HG03432 (cell line): ENCODE results near the gene SOX6.
"Not testable (repeated sequence)": the region's sequence is repeated elsewhere in the genome, so short reads cannot be mapped to it uniquely, and the experiment has no call there.

Source experiments
- ATAC-seq: cut with Tn5 transposase; IDR thresholded peaks from one replicate; pipeline ENCODE4 v1.9.1; 2021; ENCODE audit warnings: mild to moderate bottlenecking, moderate library complexity; ENCODE audit not compliant: unreplicated experiment

SOX6 gene

GRCh38 chr11:16155448-16155847 lies 200.9 kb downstream of the SOX6 start:
- no peak for ATAC-seq

GRCh38 chr11:16154715-16155396 lies 201.5 kb downstream of the SOX6 start:
- no peak for ATAC-seq

GRCh38 chr11:16153951-16154350 lies 202.4 kb downstream of the SOX6 start:
- no peak for ATAC-seq

- ATAC-seq = no peak
These were observed 205.2 kb downstream of the SOX6 start for GRCh38 chr11:16151138-16151537.

GRCh38 chr11:16149476-16149875 lies 206.9 kb downstream of the SOX6 start:
- no peak for ATAC-seq

GRCh38 chr11:16148301-16148931 lies 207.9 kb downstream of the SOX6 start:
- ATAC-seq = no peak

GRCh38 chr11:16146980-16147379 lies 209.4 kb downstream of the SOX6 start:
- not testable (repeated sequence) for ATAC-seq

- ATAC-seq = not testable (repeated sequence)
These were observed 214.7 kb downstream of the SOX6 start for GRCh38 chr11:16141614-16142013.

GRCh38 chr11:16141162-16141561 lies 215.2 kb downstream of the SOX6 start:
- not testable (repeated sequence) for ATAC-seq

GRCh38 chr11:16136792-16137390 lies 219.5 kb downstream of the SOX6 start:
- ATAC-seq = no peak

GRCh38 chr11:16133867-16134266 lies 222.5 kb downstream of the SOX6 start:
- no peak for ATAC-seq

GRCh38 chr11:16127732-16128131 lies 228.6 kb downstream of the SOX6 start:
- ATAC-seq = no peak

- ATAC-seq = no peak
These were observed 230.0 kb downstream of the SOX6 start for GRCh38 chr11:16126362-16126761.

- no peak for ATAC-seq
These were observed 230.6 kb downstream of the SOX6 start for GRCh38 chr11:16125796-16126195.

- ATAC-seq = no peak
These were observed 232.0 kb downstream of the SOX6 start for GRCh38 chr11:16124390-16124789.

GRCh38 chr11:16121853-16122252 lies 234.5 kb downstream of the SOX6 start:
- ATAC-seq = no peak

- no peak for ATAC-seq
These were observed 236.3 kb downstream of the SOX6 start for GRCh38 chr11:16120008-16120407.

- ATAC-seq = no peak
These were observed 238.2 kb downstream of the SOX6 start for GRCh38 chr11:16117989-16118756.

GRCh38 chr11:16114978-16115871 lies 241.1 kb downstream of the SOX6 start:
- no peak for ATAC-seq

- no peak for ATAC-seq
These were observed 241.9 kb downstream of the SOX6 start for GRCh38 chr11:16114431-16114830.

GRCh38 chr11:16111690-16112089 lies 244.7 kb downstream of the SOX6 start:
- ATAC-seq = no peak
